Stimulated activated CD4-positive, alpha-beta T cell treated with anti-CD3 and anti-CD28 coated beads, Interleukin-2, amount 100 ng/mL, for 24 hours (primary cell): ENCODE measurements around the gene LRRC46.

Experiments
- DNase-seq, 2 donors: peaks; one replicate each; pipeline ENCODE4 v3.0.0-alpha.2; 2020

LRRC46 gene, protein sequence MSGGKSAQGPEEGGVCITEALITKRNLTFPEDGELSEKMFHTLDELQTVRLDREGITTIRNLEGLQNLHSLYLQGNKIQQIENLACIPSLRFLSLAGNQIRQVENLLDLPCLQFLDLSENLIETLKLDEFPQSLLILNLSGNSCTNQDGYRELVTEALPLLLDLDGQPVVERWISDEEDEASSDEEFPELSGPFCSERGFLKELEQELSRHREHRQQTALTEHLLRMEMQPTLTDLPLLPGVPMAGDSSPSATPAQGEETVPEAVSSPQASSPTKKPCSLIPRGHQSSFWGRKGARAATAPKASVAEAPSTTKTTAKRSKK

DNA sequence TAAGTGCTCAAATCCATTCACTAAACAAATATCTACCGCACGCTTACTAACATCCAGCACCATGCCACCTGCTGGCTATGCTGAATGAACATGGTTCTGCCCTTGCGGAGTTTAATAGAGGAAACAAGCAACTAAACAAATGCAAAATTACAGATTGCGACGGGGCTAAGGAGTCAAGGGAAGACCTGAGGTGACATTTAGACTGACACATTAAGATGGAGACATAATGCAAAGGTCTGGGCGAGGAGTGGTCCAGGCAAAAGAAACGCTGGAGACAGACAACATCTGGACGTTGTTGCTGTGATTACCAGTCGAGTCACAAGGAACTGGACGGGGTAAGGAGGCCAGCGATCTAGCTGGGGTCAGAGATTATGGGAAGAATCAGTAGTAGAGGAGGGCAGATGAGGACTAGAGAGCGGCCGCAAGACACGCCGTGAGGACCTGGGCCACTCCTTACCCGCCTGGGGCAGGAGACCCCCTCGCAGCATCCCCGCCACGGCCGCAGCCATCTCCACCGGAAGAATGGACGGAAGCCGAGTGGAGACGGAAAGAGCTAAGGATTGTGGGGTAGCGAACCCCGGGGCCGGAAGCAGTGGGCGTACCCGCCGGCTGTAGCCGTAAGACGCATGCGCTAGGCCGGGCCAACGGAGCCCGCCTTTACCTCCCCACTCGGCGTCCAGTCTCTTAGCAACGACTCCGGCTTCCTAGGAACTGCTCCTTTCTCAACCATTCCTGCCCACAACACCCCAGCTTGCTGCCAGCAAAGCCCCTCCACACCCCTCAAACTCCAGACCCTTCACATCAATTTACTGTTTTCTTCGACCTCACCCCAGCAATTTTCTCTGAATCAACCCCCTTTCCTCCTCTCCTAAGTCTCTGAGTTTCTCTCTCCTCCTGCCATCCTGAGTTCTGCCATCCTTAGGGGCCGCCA is at the start of gene LRRC46, which contains the start of gene MRPL10:
Gene LRRC46 (plus strand): TSS at position 668 of the 931 bp plus-strand sequence. CDS start 320 bp downstream, outside the sequence.
Gene MRPL10 (minus strand): TSS at position 539 of the 931 bp plus-strand sequence. CDS start 30 bp downstream, at position 509.
- peak; percentile 95 for DNase-seq

GRCh38 chr17:47785538-47786123 is 45.8 kb upstream of the LRRC46 start:
- peak in 1 of 2 donors; percentile 39 for DNase-seq

GRCh38 chr17:47789611-47790561 is 41.6 kb upstream of the LRRC46 start:
- DNase-seq = peak; percentile 61 to 72

- DNase-seq = no peak
These were observed 40.4 kb upstream of the LRRC46 start for GRCh38 chr17:47791025-47791424.

GRCh38 chr17:47792457-47792856 is 39.0 kb upstream of the LRRC46 start:
- no peak for DNase-seq

DNA sequence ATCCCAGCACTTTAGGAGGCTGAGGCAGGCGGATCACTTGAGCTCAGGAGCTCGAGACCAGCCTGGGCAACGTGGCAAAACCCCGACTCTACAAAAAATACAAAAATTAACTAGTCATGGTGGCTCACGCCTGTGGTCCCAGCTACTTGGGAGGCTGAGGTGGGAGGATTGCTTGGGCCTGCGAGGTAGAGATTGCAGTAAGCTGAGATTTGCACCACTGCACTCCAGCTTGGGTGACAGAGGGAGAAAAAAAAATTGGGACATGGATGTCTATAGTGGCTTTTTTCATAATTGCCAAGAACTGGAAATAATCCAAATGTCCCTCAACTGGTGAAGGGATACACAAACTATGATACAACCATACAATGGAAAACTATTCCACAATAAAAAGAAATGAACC is 38.5 kb upstream of the LRRC46 start:
- DNase-seq = no peak

GRCh38 chr17:47797797-47798196 is 33.7 kb upstream of the LRRC46 start:
- DNase-seq = no peak

DNA sequence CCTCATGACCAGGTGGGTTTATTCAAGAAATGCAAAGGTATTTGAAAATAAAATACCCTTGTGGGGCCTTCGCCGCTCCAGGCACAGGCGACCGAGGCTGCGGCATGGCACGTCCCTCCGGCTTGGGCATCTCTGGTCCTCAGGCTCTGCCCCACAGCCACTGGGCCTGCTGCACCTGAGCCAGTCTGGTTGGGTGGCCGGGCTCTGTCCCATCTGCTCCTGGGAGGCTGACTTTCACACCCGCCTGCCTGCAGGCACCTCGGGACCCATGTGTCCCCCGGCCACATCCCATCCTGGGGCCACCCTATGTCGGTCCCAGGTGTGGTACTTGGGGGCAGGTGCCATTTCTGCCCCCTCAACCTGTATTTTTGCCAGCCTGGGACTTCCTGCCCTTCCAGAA is 30.8 kb upstream of the LRRC46 start:
- DNase-seq = no peak

DNA sequence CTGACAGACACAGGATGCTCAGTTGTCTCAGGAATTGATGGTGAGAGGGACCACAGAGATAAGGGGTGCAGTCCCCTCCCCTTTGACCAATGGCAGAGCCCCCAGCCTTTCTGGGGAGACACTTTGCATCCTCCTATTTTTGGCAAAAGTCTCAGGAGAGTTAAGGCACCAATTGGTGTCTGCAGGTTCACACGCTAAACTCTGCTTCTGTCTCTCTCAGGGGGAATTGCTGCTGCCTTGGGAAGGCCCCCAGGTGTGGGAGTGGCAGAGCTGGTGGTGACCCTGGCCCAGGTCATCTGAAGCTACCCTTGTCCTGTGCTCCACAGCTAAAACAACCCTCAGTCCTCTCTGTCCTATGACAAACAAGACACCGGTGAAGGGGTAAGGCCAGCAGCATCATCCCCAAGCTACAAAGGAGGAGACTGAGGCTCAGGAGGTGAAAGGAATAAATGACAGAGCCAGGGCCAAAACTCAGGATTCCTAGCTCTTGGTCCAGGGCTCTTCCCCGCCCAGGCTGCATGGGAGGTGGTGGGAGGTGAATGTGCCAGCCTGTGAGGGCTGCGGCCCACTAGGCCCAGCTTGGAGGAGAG is 30.2 kb upstream of the LRRC46 start:
- DNase-seq = no peak

GRCh38 chr17:47801906-47802305 is 29.6 kb upstream of the LRRC46 start:
- DNase-seq = no peak

DNA sequence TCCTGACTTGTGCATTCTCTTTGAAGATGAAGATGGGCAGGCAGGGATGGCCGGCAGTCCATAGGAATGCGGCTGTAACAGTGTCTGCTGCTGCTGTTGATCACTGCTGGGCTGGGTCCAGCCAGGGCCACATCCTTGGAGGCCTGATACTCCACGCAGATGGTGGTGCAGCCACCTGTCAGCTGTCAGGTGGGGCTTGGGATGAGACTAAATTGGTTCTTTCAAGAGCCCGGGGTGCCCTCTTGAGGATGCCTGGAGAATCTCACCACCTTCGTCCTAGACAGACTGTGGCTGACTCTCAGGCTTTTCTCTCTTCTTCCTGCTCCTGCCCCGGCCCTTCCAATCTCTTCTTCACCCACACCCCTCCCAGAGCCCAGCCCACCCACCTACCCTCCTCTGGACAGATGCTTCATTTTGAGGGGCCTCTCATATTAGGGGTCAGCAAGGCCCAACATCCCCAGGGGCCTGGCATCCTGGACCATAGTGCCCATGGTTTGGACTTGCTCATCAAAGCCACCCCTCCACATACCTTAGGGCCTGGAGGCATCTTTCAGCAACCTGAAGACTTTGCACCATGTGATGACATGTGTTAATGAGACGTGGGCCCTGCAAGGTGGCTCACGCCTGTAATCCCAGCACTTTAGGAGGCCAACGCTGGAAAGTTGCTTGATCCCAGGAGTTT is 29.0 kb upstream of the LRRC46 start:
- peak; percentile 65 to 68 for DNase-seq

DNA sequence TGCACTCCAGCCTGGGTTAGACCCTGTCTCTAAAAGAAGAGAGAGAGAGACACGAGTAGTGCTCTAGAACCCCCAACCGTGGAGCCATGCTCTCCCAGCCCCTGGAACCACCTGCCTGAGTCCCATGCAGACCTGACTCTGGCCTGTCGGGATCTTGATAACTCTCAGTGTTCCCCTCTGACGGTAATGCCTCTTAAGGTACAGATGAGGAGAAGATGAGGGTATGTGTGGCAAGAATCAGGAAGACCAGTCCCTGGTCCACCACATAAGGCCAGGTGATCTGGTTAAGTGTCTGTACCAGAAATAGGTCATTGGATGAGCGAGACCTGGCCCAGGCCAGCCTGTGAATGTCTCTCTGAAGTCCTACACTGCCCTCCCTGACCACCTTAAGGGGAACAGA is 28.3 kb upstream of the LRRC46 start:
- DNase-seq = no peak

DNA sequence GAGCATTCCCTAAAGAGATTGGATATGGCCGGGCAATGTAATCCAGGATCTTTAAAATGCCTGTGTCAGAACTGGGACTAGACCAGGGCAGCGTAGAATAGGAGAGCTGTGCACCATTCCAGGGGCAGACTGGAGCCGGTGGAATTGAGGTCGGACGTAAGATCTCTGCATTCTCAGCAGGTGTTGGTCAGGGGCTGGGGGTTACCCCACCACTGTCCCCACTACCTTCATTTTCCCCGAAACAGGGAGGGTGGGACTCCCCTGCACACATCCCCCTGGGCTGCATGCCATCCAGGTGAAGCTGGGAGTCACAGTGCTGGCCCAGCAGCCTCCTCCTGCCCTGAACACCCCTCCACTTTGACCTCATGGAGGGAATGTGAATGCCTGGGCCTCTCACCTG is 27.7 kb upstream of the LRRC46 start:
- DNase-seq = no peak

DNA sequence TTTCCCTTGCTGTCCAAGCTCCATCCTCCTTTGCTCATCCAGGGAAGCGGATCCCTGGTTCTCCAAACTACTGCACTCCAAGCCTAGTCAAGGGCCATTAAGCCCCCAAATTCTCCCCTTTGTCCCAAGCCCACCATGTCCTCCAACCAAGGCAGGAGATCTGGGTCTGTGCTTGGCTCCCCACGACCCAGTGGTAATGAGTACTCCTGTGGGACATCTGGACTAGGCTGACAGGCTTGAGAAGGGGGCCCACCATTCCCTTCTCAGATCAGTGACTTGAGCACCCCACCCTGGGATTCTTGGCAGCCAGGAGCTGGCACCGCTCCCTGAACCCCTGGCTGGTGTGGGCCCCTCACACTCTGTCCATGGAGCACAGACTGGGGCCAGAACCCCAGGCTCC is 27.0 kb upstream of the LRRC46 start:
- DNase-seq = no peak

GRCh38 chr17:47806026-47806912 is 25.2 kb upstream of the LRRC46 start:
- DNase-seq = no peak

GRCh38 chr17:47806913-47807255 is 24.6 kb upstream of the LRRC46 start:
- no peak for DNase-seq

- no peak for DNase-seq
These were observed 24.0 kb upstream of the LRRC46 start for GRCh38 chr17:47807421-47807820.

GRCh38 chr17:47808036-47808829 is 23.2 kb upstream of the LRRC46 start:
- no peak for DNase-seq

- no peak for DNase-seq
These were observed 22.5 kb upstream of the LRRC46 start for GRCh38 chr17:47808830-47809480.
